ENCODE measurements around the gene TEC.
"Not testable (repeated sequence)": the region's sequence is repeated elsewhere in the genome, so short reads cannot be mapped to it uniquely, and the experiment has no call there.

Gene TEC

GRCh38 chr4:48268956-48269860 lies at the start of gene TEC:
Gene TEC (minus strand): TSS chr4:48269838. CDS start chr4:48228614, 41,224 bp downstream.
- no peak for DNase-seq (ENCODE audit: low read depth)

DNA sequence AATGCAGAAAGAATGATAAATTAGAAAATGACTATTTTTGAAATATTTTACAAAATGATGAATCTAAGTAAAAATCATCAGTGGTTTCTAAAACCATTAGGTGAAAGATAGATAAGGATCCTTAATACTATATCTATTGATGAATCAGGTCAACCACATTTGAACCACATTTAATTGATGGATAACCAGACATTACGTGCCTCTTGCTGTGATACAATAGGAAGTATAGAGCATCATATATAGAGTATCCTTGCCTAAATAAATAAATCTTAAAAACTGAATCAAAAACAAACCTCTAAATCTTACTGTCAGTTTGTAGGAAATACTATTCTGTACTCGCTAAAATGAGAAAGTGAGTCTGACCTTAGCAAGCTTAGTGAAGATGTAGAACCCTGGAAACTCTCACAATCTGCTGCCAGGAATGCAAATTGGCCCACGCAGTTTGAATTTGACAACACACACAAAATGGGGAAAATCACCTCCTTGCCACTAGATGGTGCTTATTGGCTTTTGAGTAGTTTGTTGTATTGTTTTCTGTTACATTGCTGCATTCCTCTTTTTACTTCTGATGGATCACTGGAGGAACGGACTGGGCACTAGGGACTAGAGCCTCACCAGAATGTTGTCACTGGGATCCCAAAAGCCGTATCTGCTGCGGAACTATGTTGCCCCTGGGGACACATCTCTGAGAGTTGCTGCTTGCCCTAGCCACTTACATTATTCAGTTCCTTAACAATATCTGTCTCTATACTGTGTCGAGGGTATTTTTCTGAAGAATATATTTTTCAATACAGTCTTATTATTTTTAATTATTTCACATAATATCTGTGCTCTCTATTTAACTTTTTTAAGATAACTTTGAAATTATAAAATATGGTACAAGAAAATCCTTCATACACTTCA lies 46.3 kb upstream of the TEC start:
- DNase-seq (ENCODE audit: low read depth), result no peak

DNA sequence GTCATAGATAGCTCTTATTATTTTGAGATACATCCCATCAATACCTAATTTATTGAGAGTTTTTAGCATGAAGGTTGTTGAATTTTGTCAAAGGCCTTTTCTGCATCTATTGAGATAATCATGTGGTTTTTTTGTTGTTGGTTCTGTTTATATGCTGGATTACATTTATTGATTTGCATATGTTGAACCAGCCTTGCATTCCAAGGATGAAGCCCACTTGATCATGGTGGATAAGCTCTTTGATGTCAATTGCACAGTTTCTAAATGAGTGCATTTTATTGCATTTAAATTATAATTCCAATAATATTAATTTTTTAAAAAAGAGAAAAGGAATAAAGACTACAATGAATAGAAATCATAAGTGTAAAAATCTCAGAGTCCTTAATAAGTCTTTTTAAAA lies 45.1 kb upstream of the TEC start:
- not testable (repeated sequence) for DNase-seq (ENCODE audit: low read depth)

- no peak for DNase-seq (ENCODE audit: low read depth)
These were observed 42.3 kb upstream of the TEC start for GRCh38 chr4:48311896-48312295.

DNA sequence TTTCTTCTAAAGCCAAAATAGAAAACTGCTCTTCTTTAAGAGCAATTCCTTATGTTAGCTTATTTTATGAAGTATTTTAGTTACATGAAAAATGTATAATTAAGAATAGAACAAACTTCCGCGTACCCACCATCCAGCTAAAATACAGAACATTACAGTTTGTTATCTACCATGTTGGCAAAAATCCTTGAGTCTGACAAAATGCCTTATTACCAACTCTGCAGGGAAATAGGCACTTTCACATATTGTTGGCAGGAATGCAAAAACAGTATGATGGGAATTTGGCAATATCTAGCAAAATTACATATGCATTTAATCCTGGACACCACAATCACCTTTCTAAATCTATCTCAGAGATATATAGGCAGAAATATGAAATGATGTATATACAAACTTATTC lies 39.3 kb upstream of the TEC start:
- DNase-seq (ENCODE audit: low read depth), result no peak

DNA sequence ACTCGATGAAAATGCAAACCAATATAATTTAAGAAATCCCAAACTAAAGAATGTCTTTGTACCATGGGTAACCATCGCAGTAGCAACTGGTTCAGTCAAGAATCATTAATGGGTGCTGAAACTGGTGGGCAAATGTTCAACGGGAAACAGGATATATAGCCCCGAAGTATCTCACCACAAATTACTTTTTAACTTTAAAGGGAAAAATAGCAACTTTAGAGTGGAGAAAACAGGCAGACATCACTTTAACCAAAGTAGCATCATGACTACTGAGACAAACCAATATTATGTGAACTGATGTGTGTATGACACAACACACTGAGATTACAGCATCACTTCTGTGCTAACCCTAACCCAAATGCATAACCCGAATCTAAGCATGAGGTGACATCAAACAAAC lies 37.9 kb upstream of the TEC start:
- DNase-seq (ENCODE audit: low read depth), result no peak

- no peak for DNase-seq (ENCODE audit: low read depth)
These were observed 35.9 kb upstream of the TEC start for GRCh38 chr4:48305508-48305907.

- no peak for DNase-seq (ENCODE audit: low read depth)
These were observed 30.4 kb upstream of the TEC start for GRCh38 chr4:48300004-48300403.

DNA sequence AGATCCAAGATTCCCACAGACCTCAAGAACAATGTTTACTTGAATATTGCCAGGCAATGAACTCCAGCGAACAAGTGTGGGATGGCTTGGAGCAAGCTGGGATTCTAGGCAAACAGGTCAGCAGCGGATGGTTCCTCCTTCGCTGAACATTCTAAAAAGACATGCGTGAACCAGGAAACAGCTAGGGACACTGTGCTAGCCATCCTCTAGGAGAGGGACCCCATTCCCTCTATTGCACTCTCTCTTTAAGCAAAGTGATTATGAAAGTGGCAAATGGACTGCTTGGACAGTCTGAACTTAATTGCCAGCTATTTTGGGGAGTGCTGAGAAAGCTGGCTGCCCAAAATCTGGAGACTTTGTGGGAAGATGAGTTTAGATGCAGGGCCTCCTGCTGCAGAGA lies 29.9 kb upstream of the TEC start:
- DNase-seq (ENCODE audit: low read depth), result no peak

DNA sequence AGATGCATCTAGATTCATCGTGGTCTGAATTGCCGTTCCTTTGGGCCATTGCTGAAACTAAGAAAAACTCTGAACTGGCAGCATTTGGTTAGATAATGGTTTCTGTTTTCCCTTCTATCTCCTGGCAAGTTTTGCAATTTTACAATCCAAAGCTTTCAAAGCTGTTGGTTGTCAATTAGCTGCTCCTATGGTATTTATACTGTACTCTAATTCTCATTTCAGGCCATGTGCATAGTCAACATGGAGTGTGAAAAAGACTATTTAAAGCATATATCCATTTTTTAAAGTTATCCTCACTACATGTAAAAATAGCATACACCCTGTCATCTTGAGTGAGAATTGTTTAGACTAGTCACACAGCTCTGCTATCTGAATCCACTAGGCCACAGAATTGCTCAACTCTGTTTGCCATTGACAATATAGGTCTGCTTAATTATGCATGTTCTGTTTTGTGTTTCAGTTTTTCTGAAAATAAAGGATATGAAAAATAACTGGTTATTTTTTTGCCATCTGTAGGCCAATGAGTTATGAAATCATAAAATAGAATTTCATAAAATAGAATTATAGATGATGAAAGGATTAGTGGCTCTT lies 27.7 kb upstream of the TEC start:
- DNase-seq (ENCODE audit: low read depth), result no peak

GRCh38 chr4:48296365-48296764 lies 26.7 kb upstream of the TEC start:
- no peak for DNase-seq (ENCODE audit: low read depth)

DNA sequence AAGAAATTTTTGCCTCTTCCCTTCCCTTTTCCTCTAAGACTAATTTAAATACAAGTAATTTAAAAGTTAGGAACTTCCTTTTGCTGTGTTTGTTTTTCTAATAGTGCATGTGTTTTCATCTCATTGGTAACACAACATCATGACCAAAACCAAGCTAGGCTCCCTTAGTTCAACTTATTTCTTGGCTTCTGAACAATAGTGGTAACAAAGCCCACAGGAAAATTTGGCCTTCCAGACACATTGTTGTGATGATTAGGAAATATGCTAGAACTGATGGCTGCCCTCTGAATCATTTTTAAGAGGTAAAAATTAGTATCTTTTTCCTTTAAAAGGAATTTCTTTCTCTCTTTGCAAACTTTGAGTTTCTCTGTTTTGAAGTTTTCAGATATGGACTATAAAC lies 25.5 kb upstream of the TEC start:
- DNase-seq (ENCODE audit: low read depth), result no peak

GRCh38 chr4:48292218-48292790 lies 22.7 kb upstream of the TEC start:
- not testable (repeated sequence) for DNase-seq (ENCODE audit: low read depth)

DNA sequence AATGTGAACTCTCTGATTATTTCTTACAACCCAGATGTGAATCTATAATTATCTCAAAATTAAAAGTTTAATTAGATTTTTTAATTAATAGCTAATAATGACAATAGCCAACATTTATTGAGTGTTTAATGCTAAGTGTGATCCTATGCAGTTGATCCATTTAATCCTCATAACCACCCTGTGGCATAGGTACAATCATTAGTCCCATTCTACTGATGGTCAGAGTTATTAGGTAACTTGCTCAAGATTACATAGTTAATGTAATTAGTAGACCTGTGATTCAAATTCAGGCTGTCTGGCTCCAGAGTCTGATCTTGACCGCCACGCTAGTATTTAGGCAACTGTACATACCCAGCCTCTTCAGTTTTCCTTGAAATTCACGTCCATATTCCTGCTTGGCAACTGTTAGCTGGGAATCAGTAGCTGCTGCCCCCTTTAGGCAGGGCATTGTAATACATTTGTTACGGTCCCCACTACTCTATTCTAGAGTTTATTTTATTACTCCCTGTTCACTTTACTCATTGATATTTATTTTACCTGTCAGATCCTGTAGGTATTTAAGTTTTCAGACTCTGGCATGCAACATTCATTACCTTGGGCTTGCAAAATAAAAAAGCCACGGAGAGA lies 20.6 kb upstream of the TEC start:
- no peak for DNase-seq (ENCODE audit: low read depth)

- DNase-seq (ENCODE audit: low read depth), result not testable (repeated sequence)
These were observed 16.4 kb upstream of the TEC start for GRCh38 chr4:48286060-48286459.

DNA sequence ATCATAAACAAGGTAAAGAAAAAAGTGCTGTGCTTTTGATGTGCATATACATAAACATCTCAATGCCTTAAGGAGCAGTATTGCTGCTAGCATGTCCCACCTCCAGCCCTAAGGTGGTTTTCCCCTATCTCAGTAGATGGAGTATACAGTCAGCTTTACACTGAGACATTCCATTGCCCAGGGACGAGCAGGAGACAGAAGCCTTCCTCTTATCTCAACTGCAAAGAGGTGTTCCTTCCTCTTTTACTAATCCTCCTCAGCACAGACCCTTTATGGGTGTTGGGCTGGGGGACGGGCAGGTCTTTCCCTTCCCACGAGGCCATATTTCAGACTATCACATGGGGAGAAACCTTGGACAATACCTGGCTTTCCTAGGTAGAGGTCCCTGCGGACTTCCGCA lies 16.0 kb upstream of the TEC start:
- not testable (repeated sequence) for DNase-seq (ENCODE audit: low read depth)

GRCh38 chr4:48275686-48276085 lies 6.0 kb upstream of the TEC start:
- DNase-seq (ENCODE audit: low read depth), result no peak

GRCh38 chr4:48275247-48275646 lies 5.6 kb upstream of the TEC start:
- no peak for DNase-seq (ENCODE audit: low read depth)

DNA sequence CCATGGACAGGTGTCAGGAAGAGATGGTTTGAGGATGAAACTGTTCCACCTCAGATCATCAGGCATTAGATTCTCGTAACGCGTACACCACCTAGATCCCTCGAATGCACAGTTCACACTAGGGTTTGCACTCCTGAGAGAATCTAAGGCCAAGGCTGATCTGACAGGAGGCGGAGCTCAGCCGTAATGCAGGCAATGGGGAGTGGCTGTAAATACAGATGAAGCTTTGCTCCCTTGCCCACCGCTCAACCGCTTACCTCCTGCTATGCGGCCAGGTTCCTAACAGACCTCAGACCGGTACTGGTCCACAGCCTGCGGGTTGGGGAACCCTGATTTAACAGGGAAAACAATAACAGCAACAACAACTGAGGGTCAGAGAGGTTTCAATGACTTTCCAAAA lies 2.0 kb upstream of the TEC start:
- DNase-seq (ENCODE audit: low read depth), result no peak

GRCh38 chr4:48270951-48271473 lies 1.4 kb upstream of the TEC start:
- no peak for DNase-seq (ENCODE audit: low read depth)

- no peak for DNase-seq (ENCODE audit: low read depth)
These were observed 872 bp upstream of the TEC start for GRCh38 chr4:48270523-48270897.
